Neural cell (in vitro differentiated cells): ENCODE results near the gene PRKG1. TPM values are rescaled to one million over a fixed set of nuclear protein-coding genes. Genes with fewer than 3 reads are reported as not detected.
A peak's percentile ranks its signal among the peaks of the same experiment; 100 is the strongest.

Experiments
- H2AFZ ChIP-seq: fragments of 200-600, 300-800 bp; sonication (generic), shearing (Covaris generic); 2 replicates; pipeline ENCODE4 v1.6.0; 2014; ENCODE audit warnings: low read depth, mild to moderate bottlenecking, antibody characterized with exemption, low read length, moderate library complexity
- H3F3A ChIP-seq: fragments of 200-600 bp; shearing (Covaris generic); 2 replicates; pipeline ENCODE4 v1.6.1; 2016; ENCODE audit warnings: mild to moderate bottlenecking, moderate library complexity, mixed read lengths, antibody characterized with exemption, low read length; ENCODE audit not compliant: insufficient read depth, poor library complexity, severe bottlenecking
- H3K27ac ChIP-seq: fragments of 200-600, 300-800 bp; sonication (generic), shearing (Covaris generic); 2 replicates; pipeline ENCODE4 v1.5.1; 2014; ENCODE audit warnings: mild to moderate bottlenecking, low read length, moderate library complexity
- H3K27me3 ChIP-seq: fragments of 300-800, 200-600 bp; sonication (generic), shearing (Covaris generic); 2 replicates; pipeline ENCODE4 v1.6.0; 2014; ENCODE audit warnings: mild to moderate bottlenecking, low read depth, low read length, moderate library complexity; ENCODE audit not compliant: insufficient read depth
- H3K36me3 ChIP-seq: fragments of 300-800, 200-600 bp; sonication (generic), shearing (Covaris generic); 2 replicates; pipeline ENCODE4 v1.5.1; 2014; ENCODE audit warnings: mild to moderate bottlenecking, antibody characterized with exemption, low read length, moderate library complexity; ENCODE audit not compliant: insufficient read depth
- H3K4me2 ChIP-seq: fragments of 300-800, 200-600 bp; sonication (generic), shearing (Covaris generic); 2 replicates; pipeline ENCODE4 v1.6.0; 2014; ENCODE audit warnings: mild to moderate bottlenecking, low read length
- H3K4me3 ChIP-seq: fragments of 300-800, 200-600 bp; sonication (generic), shearing (Covaris generic); 2 replicates; pipeline ENCODE4 v1.5.1; 2014; ENCODE audit warnings: mild to moderate bottlenecking, low read length, moderate library complexity
- H3K79me2 ChIP-seq: fragments of 200-600 bp; shearing (Covaris generic); replicated peaks from 2 replicates; pipeline ENCODE4 v1.6.0; 2014; ENCODE audit warnings: mild to moderate bottlenecking, low read length, moderate library complexity; ENCODE audit not compliant: insufficient read depth
- H3K9ac ChIP-seq: fragments of 300-800, 200-600 bp; sonication (generic), shearing (Covaris generic); 2 replicates; pipeline ENCODE4 v1.6.1; 2016; ENCODE audit warnings: mild to moderate bottlenecking, low read length, mixed read lengths
- H3K9me2 ChIP-seq: fragments of 200-600 bp; shearing (Covaris generic); 2 replicates; pipeline ENCODE4 v1.6.1; 2016; ENCODE audit warnings: mild to moderate bottlenecking, low read length, mixed read lengths; ENCODE audit not compliant: insufficient read depth
- H3K9me3 ChIP-seq: fragments of 200-600, 300-800 bp; sonication (generic), shearing (Covaris generic); 2 replicates; pipeline ENCODE4 v1.6.1; 2016; ENCODE audit warnings: mild to moderate bottlenecking, mixed run types, low read length, moderate library complexity, mixed read lengths
- H4K20me1 ChIP-seq: fragments of 200-600 bp; shearing (Covaris generic); 2 replicates; pipeline ENCODE4 v1.6.1; 2016; ENCODE audit warnings: mild to moderate bottlenecking, mixed run types; ENCODE audit not compliant: insufficient read depth
- CTCF ChIP-seq: fragments of 450-650 bp; IDR thresholded peaks from 2 replicates; pipeline ENCODE4 v1.5.1; 2014; ENCODE audit warnings: antibody characterized with exemption, mild to moderate bottlenecking, moderate library complexity; ENCODE audit not compliant: poor library complexity, severe bottlenecking
- EP300 ChIP-seq: fragments of 450-650 bp; conservative IDR thresholded peaks from 2 replicates; pipeline ENCODE4 v1.6.1; 2014; ENCODE audit warnings: antibody characterized with exemption, mild to moderate bottlenecking, moderate library complexity; ENCODE audit not compliant: poor library complexity, severe bottlenecking
- EZH2 ChIP-seq: fragments of 200-600, 300-800 bp; shearing (Covaris generic), sonication (generic); IDR thresholded peaks from 2 replicates; pipeline ENCODE4 v1.6.1; 2014; ENCODE audit warnings: antibody characterized with exemption, low read length, borderline replicate concordance, mild to moderate bottlenecking; ENCODE audit not compliant: insufficient read depth, poor library complexity, severe bottlenecking
- MXI1 ChIP-seq: fragments of 450-650 bp; conservative IDR thresholded peaks from 2 replicates; pipeline ENCODE4 v1.6.1; 2014; ENCODE audit warnings: antibody characterized with exemption, mild to moderate bottlenecking; ENCODE audit not compliant: poor library complexity, severe bottlenecking
- POLR2AphosphoS5 ChIP-seq: IDR thresholded peaks from 2 replicates; pipeline ENCODE4 v1.6.1; 2012
- RAD21 ChIP-seq: fragments of 450-650 bp; conservative IDR thresholded peaks from 2 replicates; pipeline ENCODE4 v1.6.1; 2014; ENCODE audit warnings: antibody characterized with exemption, mild to moderate bottlenecking, moderate library complexity
- REST ChIP-seq: IDR thresholded peaks from 2 replicates; pipeline ENCODE4 v1.6.1; 2012; ENCODE audit warnings: borderline replicate concordance
- SMC3 ChIP-seq: fragments of 450-650 bp; conservative IDR thresholded peaks from 2 replicates; pipeline ENCODE4 v1.6.1; 2014; ENCODE audit warnings: antibody characterized with exemption, mild to moderate bottlenecking, moderate library complexity; ENCODE audit not compliant: poor library complexity
- TAF1 ChIP-seq: IDR thresholded peaks from 2 replicates; pipeline ENCODE4 v1.6.1; 2012; ENCODE audit warnings: low read depth
- polyA plus RNA-seq: library from polyadenylated mRNA; depleted of rRNA; stranded (reverse); fragments of >200 nt; gene quantifications from 2 replicates; pipeline ENCODE4 v1.2.3, GENCODE V29; 2014

Gene PRKG1
- polyA plus RNA-seq, 1 donor from 2014 or later: 2.2 TPM

- no peaks in the 10 kb centered on the region for H3K9me2 ChIP-seq
- peak overlapping the region; percentile 67 for H3K4me3 ChIP-seq
- H3K9ac ChIP-seq: no peak overlapping the region
- no peaks in the 10 kb centered on the region for H4K20me1 ChIP-seq
- no peak overlapping the region for H2AFZ ChIP-seq
- H3K27ac ChIP-seq: no peak overlapping the region
- H3K4me2 ChIP-seq: no peak overlapping the region
- no peaks in the 10 kb centered on the region for H3K79me2 ChIP-seq
- H3K27me3 ChIP-seq: peaks cover 71% of the 10 kb centered on the region
- H3K9me3 ChIP-seq: no peaks in the 10 kb centered on the region
- no peaks in the 10 kb centered on the region for H3K36me3 ChIP-seq
- TF ChIP-seq MXI1: no peak
- no peak for TF ChIP-seq EP300
- no peak for TF ChIP-seq EZH2
- no peak for TF ChIP-seq CTCF
- no peak for TF ChIP-seq TAF1
- TF ChIP-seq RAD21: no peak
- TF ChIP-seq POLR2AphosphoS5: no peak
- TF ChIP-seq REST: no peak
- no peak for TF ChIP-seq SMC3
- no peaks in the 10 kb centered on the region for H3F3A ChIP-seq
These were observed 1240.7 kb downstream of the PRKG1 start for GRCh38 chr10:52314822-52315552.

GRCh38 chr10:52316001-52316400 is 1241.7 kb downstream of the PRKG1 start:
- peaks cover 60% of the 10 kb centered on the region for H3K27me3 ChIP-seq
- no peak overlapping the region for H3K4me3 ChIP-seq
- no peaks in the 10 kb centered on the region for H3K36me3 ChIP-seq
- no peaks in the 10 kb centered on the region for H3K9me2 ChIP-seq
- no peaks in the 10 kb centered on the region for H4K20me1 ChIP-seq
- no peak overlapping the region for H3K4me2 ChIP-seq
- H3K9me3 ChIP-seq: no peaks in the 10 kb centered on the region
- no peaks in the 10 kb centered on the region for H3F3A ChIP-seq
- H3K79me2 ChIP-seq: no peaks in the 10 kb centered on the region
- no peak overlapping the region for H3K9ac ChIP-seq
- H2AFZ ChIP-seq: no peak overlapping the region
- no peak overlapping the region for H3K27ac ChIP-seq
- TF ChIP-seq MXI1 (no peak), EZH2 (no peak)
